GM12864 (cell line): ENCODE results near the gene EPHB1.

ENCODE experiments used
- DNase-seq: peaks from one replicate; pipeline ENCODE4 v3.0.0-alpha.2; 2011; ENCODE audit warnings: low read depth
- H3K4me3 ChIP-seq: 2 replicates; pipeline ENCODE4 v1.5.1; 2011; ENCODE audit warnings: mild to moderate bottlenecking, low read depth, low read length, control low read depth
- CTCF ChIP-seq: IDR thresholded peaks from 2 replicates; pipeline ENCODE4 v1.5.1; 2011; ENCODE audit warnings: low read depth, mild to moderate bottlenecking, moderate library complexity, low read length, control low read depth, inconsistent platforms; ENCODE audit errors: missing control alignments

EPHB1 gene

DNA sequence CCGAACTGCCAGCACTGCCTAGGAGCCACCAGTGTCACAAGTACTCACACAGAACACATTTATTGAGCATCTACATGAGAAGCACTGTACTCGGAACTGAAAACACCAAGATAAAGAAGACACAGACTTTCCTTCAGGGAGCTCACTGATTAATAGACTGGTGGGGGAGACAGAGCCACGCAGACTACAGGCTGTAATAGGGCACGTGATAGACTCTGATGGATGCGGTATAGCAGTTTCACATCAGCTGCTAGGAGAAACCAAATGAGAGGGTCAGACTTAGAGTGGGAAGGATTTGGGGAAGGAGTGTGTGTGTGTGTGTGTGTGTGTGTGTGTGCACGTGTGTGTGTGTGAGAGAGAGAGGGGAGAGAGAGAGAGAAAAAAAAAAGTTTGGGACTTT lies 12.1 kb downstream of the EPHB1 start:
- DNase-seq, result no peak
- TF ChIP-seq CTCF, result no peak
- H3K4me3 ChIP-seq, result no peak overlapping the region

GRCh38 chr3:134808835-134809234 lies 13.8 kb downstream of the EPHB1 start:
- no peak for TF ChIP-seq CTCF
- H3K4me3 ChIP-seq, result no peak overlapping the region
- no peak for DNase-seq

DNA sequence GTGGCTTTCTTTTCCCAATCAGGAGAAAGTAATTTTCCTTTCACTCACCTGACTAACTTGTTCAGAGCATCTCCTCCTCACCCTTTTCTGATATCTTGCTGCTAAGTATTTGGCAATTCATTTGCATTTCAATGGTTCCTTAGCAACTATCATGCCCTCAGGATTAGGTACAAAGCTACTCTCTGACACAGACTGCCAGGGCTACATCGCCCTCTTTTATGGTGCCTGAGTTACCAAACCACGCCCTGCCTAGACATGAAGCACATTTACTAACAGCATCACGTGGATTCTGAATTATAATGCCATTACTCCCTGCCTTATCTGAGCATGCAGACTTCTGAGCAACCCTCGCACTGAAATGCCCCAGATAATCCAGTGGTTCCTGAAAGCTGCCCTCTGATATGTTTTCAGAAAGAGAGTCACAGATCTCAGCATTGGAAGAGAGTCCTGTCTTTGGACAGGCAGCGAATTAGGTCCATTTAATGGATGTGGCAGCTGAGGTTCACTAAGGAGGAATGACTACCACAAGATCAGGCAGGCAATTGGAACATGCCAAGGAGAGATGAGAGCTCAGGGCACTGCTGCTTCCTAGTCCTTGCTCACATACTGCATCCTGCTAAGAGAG lies 14.5 kb downstream of the EPHB1 start:
- DNase-seq, result no peak
- TF ChIP-seq CTCF, result no peak
- no peak overlapping the region for H3K4me3 ChIP-seq

DNA sequence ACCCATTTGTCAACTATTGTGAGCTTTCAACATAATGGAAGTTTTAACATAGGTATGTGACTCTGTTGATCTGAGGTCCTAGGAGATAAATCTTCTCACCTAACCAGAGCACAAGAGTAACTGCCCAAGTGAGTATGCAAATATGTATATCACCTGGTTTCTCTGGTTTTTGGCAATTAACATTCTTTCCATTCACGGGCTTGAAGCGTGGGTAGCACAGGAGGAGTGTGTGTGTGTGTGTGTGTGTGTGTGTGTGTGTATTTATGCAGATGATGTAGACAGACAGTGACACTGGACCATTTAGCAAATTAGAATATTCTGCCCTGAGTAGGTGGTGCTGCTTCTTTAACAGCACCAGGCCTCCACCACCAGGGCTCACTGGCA lies 15.0 kb downstream of the EPHB1 start:
- no peak overlapping the region for H3K4me3 ChIP-seq
- DNase-seq, result no peak
- TF ChIP-seq CTCF, result no peak

- no peak for DNase-seq
These were observed 15.8 kb downstream of the EPHB1 start for GRCh38 chr3:134810850-134811249.

GRCh38 chr3:134813618-134814017 lies 18.6 kb downstream of the EPHB1 start:
- no peak for DNase-seq
- no peak overlapping the region for H3K4me3 ChIP-seq
- no peak for TF ChIP-seq CTCF

More at GRCh38 chr3:134810850-134811249, 15.8 kb downstream of the EPHB1 start:
- H3K4me3 ChIP-seq, result no peak overlapping the region
- TF ChIP-seq CTCF, result no peak

- TF ChIP-seq CTCF, result no peak
- no peak overlapping the region for H3K4me3 ChIP-seq
- no peak for DNase-seq
These were observed 20.5 kb downstream of the EPHB1 start for GRCh38 chr3:134815519-134815918.
